Measurements from ENCODE around the gene PPP2R3B.

DNA sequence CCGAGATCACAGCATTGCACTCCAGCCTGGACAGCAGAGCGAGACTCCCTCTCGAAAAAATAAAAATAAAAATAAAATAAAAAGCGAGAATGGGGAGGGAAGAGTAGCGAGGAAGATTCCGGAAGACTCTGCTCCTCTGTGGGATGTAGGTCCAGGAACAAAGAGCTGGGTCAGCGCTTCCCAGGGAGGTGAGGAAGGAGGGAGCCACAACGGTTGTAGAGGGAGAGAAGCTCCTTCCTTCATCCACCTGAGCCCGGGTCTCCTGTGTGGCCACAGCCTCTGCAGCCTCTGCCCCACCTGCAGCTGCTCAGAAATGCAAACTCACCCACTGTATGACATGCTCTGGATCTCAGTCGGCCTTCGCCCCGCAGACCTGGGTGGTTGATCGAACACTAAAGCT, 3.8 kb upstream of the PPP2R3B start:
- TF ChIP-seq CTCF (conservative IDR thresholded peaks at IDR 0.05; ENCODE audit: low read depth, low read length) (no peak), USF2 (IDR thresholded peaks at IDR 0.05; ENCODE audit: low read depth, low read length) (no peak), POLR2A (IDR thresholded peaks at IDR 0.05; ENCODE audit: low read depth, low read length) (no peak), CHD1 (IDR thresholded peaks at IDR 0.05; ENCODE audit: low read depth, low read length) (no peak), CEBPB (IDR thresholded peaks at IDR 0.05; ENCODE audit: low read depth, low read length) (no peak), NFE2L2 (IDR thresholded peaks at IDR 0.05; ENCODE audit: low read depth, low read length) (no peak), MAFK (IDR thresholded peaks at IDR 0.05; ENCODE audit: low read depth, low read length) (no peak), SMC3 (IDR thresholded peaks at IDR 0.05; ENCODE audit: low read depth, low read length) (no peak)
